ENCODE results near the gene CDH13. TPM values are rescaled to one million over a fixed set of nuclear protein-coding genes. Genes with fewer than 3 reads are reported as not detected.

The CDH13 gene
- total and polyA plus RNA-seq, 2 donors (not counting 3 experiments of a cell fraction or from before 2014, with no cell fraction given): 96.6 to 124 TPM

- no peak overlapping the region for H2AFZ ChIP-seq (ENCODE audit: low read depth, low read length)
- no peak overlapping the region for H3K27ac ChIP-seq (ENCODE audit: insufficient read depth, low read depth, low read length)
- H3K4me3 ChIP-seq (replicated peaks in 1 of 3; ENCODE audit: insufficient read depth in 1 of 3, low read depth in 1 of 3, low read length in 3 of 3): no peak overlapping the region
- no peak overlapping the region for H3K9ac ChIP-seq (replicated peaks; ENCODE audit: extremely low read depth, insufficient read depth, low read length)
- ChIA-PET CTCF (no interaction called here), POLR2A (no interaction called here)
- H3K36me3 ChIP-seq (ENCODE audit: control insufficient read depth in 2 of 2, extremely low read depth in 1 of 2, insufficient read depth in 2 of 2, low read length in 2 of 2): no peaks in the 10 kb centered on the region
- no peak overlapping the region for H3K4me2 ChIP-seq (ENCODE audit: insufficient read depth, low read length)
- no peaks in the 10 kb centered on the region for H3K79me2 ChIP-seq (ENCODE audit: control insufficient read depth, insufficient read depth, low read length)
- DNase-seq (ENCODE audit: low read depth, low spot score): no peak
- TF ChIP-seq GATA2 (IDR thresholded peaks at IDR 0.05; ENCODE audit: insufficient read depth, insufficient read length, low read depth, low read length): no peak
- no peak for TF ChIP-seq POLR2AphosphoS5 (IDR thresholded peaks at IDR 0.05; ENCODE audit: insufficient read depth, low read depth, low read length)
- TF ChIP-seq EZH2 (IDR thresholded peaks at IDR 0.05; ENCODE audit: borderline replicate concordance, low read depth, low read length, severe bottlenecking): no peak
- TF ChIP-seq, protein P1, sequence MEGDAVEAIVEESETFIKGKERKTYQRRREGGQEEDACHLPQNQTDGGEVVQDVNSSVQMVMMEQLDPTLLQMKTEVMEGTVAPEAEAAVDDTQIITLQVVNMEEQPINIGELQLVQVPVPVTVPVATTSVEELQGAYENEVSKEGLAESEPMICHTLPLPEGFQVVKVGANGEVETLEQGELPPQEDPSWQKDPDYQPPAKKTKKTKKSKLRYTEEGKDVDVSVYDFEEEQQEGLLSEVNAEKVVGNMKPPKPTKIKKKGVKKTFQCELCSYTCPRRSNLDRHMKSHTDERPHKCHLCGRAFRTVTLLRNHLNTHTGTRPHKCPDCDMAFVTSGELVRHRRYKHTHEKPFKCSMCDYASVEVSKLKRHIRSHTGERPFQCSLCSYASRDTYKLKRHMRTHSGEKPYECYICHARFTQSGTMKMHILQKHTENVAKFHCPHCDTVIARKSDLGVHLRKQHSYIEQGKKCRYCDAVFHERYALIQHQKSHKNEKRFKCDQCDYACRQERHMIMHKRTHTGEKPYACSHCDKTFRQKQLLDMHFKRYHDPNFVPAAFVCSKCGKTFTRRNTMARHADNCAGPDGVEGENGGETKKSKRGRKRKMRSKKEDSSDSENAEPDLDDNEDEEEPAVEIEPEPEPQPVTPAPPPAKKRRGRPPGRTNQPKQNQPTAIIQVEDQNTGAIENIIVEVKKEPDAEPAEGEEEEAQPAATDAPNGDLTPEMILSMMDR (IDR thresholded peaks at IDR 0.05; ENCODE audit: extremely low read depth in 1 of 2, insufficient read depth in 1 of 2, low read depth in 1 of 2, low read length in 2 of 2): no peak
- no peak for TF ChIP-seq FOS (IDR thresholded peaks at IDR 0.05; ENCODE audit: borderline replicate concordance, insufficient read depth, low read length)
- TF ChIP-seq MAX (IDR thresholded peaks at IDR 0.05; ENCODE audit: insufficient read depth, insufficient read length): no peak
- no peak for TF ChIP-seq JUN (IDR thresholded peaks at IDR 0.05; ENCODE audit: borderline replicate concordance, insufficient read depth, insufficient read length, low read depth)
- no peak for TF ChIP-seq POLR2A (IDR thresholded peaks at IDR 0.05; ENCODE audit: low read depth, low read length)
- no peak for TF ChIP-seq MYC (IDR thresholded peaks at IDR 0.05; ENCODE audit: low read depth, low read length)
- no peaks in the 10 kb centered on the region for H4K20me1 ChIP-seq (replicated peaks; ENCODE audit: control insufficient read depth, extremely low read depth, insufficient read depth, low read length)
- intact Hi-C loops (cut with micrococcal nuclease): no loop called here
- H3K4me1 ChIP-seq (ENCODE audit: control insufficient read depth, extremely low read depth, insufficient read depth, low read length): no peaks in the 10 kb centered on the region
- no peak for FAIRE-seq
- no peaks in the 10 kb centered on the region for H3K27me3 ChIP-seq (ENCODE audit: control insufficient read depth in 2 of 2, insufficient read depth in 2 of 2, low read length in 2 of 2)
- H3K9me1 ChIP-seq (replicated peaks; ENCODE audit: control insufficient read depth, extremely low read depth, insufficient read depth, low read length): no peaks in the 10 kb centered on the region
- dilution Hi-C loops (cut with MboI; ENCODE audit: extremely low pct_ligation_motif_present, low sequenced_read_pairs): no loop called here
- BruUV-seq (replicated peaks): no TSS peak
- no peaks in the 10 kb centered on the region for H3K9me3 ChIP-seq (replicated peaks; ENCODE audit: control insufficient read depth, insufficient read depth, low read length)
Measured at GRCh38 chr16:83470416-83470815, 843.6 kb downstream of the CDH13 start.

Measured in endothelial cell of umbilical vein (primary cell).